Gastrocnemius medialis (tissue), 4 donors: ENCODE results near the gene WFS1. TPM values are rescaled to one million over a fixed set of nuclear protein-coding genes. Genes with fewer than 3 reads are reported as not detected.

Experiments
- ATAC-seq, 2 donors: fragments of 150-250 bp; one replicate each; pipeline ENCODE4 v1.9.1; 2016
- DNase-seq, 2 donors: peaks; one replicate each; pipeline ENCODE4 v3.0.0-alpha.2; 2019
- H3K27ac ChIP-seq, 4 donors: fragments of 200-600 bp; sonication (generic); 1 replicate in 1 of 4; 2 replicates in 3 of 4; pipeline ENCODE4 v1.5.1; 2016 to 2018; ENCODE audit warnings: mild to moderate bottlenecking in 2 of 4, moderate library complexity in 1 of 4
- H3K27me3 ChIP-seq, 3 donors: fragments of 200-600 bp; sonication (generic) in 2 of 3; 1 replicate in 1 of 3; 2 replicates in 2 of 3; pipeline versions ENCODE4 v1.5.1 to v1.6.0; 2016 to 2019; ENCODE audit warnings: mild to moderate bottlenecking in 1 of 3, moderate library complexity in 1 of 3
- H3K36me3 ChIP-seq, 2 donors: fragments of 200-600 bp; sonication (generic) in 1 of 2; one replicate each; pipeline ENCODE4 v1.5.1; 2017 to 2018
- H3K4me1 ChIP-seq, 2 donors: fragments of 200-600 bp; sonication (generic) in 1 of 2; one replicate each; pipeline ENCODE4 v1.5.1; 2016 to 2017; ENCODE audit warnings: mild to moderate bottlenecking in 2 of 2
- H3K4me3 ChIP-seq, 4 donors: fragments of 200-600 bp; sonication (generic) in 3 of 4; 1 replicate in 1 of 4; 2 replicates in 3 of 4; pipeline ENCODE4 v1.5.1; 2016 to 2019; ENCODE audit warnings: mild to moderate bottlenecking in 2 of 4
- H3K9me3 ChIP-seq, 3 donors: fragments of 200-600 bp; sonication (generic) in 2 of 3; 1 replicate in 1 of 3; 2 replicates in 2 of 3; pipeline ENCODE4 v1.5.1; 2016 to 2019
- POLR2A ChIP-seq, 2 donors: fragments of 450-650 bp; IDR thresholded peaks; one replicate each; pipeline ENCODE4 v1.6.1; 2017; ENCODE audit warnings: antibody characterized with exemption in 2 of 2, mild to moderate bottlenecking in 2 of 2, moderate library complexity in 2 of 2
- in situ Hi-C, 4 donors: fragments of 200-750 bp; cut with MboI; loops; one replicate each; pipeline versions ENCODE4 v1.15.0 to v1.8.0; 2017; ENCODE audit warnings: low sequenced_read_pairs in 4 of 4
- intact Hi-C: fragments of 100-400 bp; cut with DNase I; formaldehyde crosslinking; loops from one replicate; pipeline ENCODE4 v1.15.1; 2023; ENCODE audit warnings: low total_unique reads
- total RNA-seq, 4 donors: library from RNA; depleted of rRNA; stranded (reverse); fragments of >200 nt; gene quantifications; one replicate each; pipeline versions ENCODE4 v1.1.0 to v1.2.3, GENCODE V29; 2016
- TF ChIP-seq, protein P1 (sequence below), 5 experiments: fragments of 450-650 bp in 3 of 5; fragments of 200-600 bp in 2 of 5; sonication (generic) in 2 of 5; IDR thresholded peaks in 4 of 5; conservative IDR thresholded peaks in 1 of 5; 1 replicate in 4 of 5; 2 replicates in 1 of 5; pipeline ENCODE4 v1.5.1; 2016 to 2019; ENCODE audit warnings: antibody characterized with exemption in 5 of 5, mild to moderate bottlenecking in 3 of 5, moderate library complexity in 3 of 5

WFS1 gene
- total RNA-seq, 4 donors from 2014 or later, result 13.6 to 23.7 (median 15.6) TPM

DNA sequence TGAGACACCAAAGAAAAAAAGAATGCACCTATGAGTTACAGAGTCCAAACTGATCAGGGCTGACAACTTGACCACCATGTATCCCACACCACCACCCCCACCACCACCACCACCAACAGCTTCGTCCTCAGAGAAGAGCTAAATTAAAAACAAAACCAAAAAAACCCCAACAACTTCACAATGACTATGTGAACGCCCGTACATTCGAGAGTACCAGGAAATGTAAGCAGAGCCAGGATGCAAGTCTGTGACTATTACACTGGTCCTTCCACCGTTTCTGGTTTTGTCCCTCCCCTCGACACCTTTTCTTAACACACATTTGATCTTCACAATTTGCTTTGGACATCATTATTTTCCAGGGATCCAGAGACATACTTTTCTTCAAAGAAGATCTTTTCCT is 51.0 kb downstream of the WFS1 start:
- Histone ChIP-seq H3K27me3 (peaks cover 0 to 10% (median 7%) of the 10 kb centered on the region in 3 donors), H3K27ac (no peak overlapping the region), H3K4me3 (no peak overlapping the region), H3K36me3 (no peaks in the 10 kb centered on the region), H3K4me1 (no peaks in the 10 kb centered on the region), H3K9me3 (no peaks in the 10 kb centered on the region)
- no peak for DNase-seq
- in situ Hi-C loops (no loop called here), intact Hi-C loops (loop anchor here (10.0 kb wide), 1 partner anchor 326 kb away; no protein-coding TSS in a partner anchor)
- no peak for ATAC-seq
- TF ChIP-seq, protein P1, sequence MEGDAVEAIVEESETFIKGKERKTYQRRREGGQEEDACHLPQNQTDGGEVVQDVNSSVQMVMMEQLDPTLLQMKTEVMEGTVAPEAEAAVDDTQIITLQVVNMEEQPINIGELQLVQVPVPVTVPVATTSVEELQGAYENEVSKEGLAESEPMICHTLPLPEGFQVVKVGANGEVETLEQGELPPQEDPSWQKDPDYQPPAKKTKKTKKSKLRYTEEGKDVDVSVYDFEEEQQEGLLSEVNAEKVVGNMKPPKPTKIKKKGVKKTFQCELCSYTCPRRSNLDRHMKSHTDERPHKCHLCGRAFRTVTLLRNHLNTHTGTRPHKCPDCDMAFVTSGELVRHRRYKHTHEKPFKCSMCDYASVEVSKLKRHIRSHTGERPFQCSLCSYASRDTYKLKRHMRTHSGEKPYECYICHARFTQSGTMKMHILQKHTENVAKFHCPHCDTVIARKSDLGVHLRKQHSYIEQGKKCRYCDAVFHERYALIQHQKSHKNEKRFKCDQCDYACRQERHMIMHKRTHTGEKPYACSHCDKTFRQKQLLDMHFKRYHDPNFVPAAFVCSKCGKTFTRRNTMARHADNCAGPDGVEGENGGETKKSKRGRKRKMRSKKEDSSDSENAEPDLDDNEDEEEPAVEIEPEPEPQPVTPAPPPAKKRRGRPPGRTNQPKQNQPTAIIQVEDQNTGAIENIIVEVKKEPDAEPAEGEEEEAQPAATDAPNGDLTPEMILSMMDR (IDR thresholded peaks at IDR 0.05 in 4 of 5, conservative IDR thresholded peaks at IDR 0.05 in 1 of 5), result no peak
- TF ChIP-seq POLR2A (IDR thresholded peaks at IDR 0.05), result no peak

DNA sequence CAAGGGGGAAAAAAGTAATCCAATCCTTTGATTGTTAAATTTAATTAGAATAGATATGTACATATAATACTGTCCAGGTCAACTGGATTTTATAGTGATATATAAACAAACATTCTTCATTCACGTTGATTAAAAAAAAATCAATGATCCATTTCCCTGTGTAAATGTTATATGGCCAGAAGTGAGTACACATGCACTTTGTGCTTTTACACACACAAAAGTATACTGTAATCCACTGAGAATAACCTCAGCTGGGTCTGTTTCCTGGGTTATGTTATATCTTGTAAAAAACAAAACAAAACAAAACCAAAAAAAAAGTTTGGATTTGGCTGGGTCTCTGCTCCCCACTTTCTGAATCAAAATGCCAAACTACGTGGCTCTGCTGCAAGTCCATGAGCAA is 51.7 kb downstream of the WFS1 start:
- Histone ChIP-seq H3K4me3 (no peak overlapping the region), H3K27ac (no peak overlapping the region), H3K9me3 (no peaks in the 10 kb centered on the region), H3K27me3 (peaks cover 0 to 10% (median 7%) of the 10 kb centered on the region in 3 donors), H3K4me1 (no peaks in the 10 kb centered on the region), H3K36me3 (no peaks in the 10 kb centered on the region)
- TF ChIP-seq, protein P1 (IDR thresholded peaks at IDR 0.05 in 4 of 5, conservative IDR thresholded peaks at IDR 0.05 in 1 of 5), result no peak
- TF ChIP-seq POLR2A (IDR thresholded peaks at IDR 0.05), result no peak
- ATAC-seq (no peak), DNase-seq (no peak)
- in situ Hi-C loops, result no loop called here
- intact Hi-C loops, result loop anchor here (10.0 kb wide), 1 partner anchor 327 kb away; no protein-coding TSS in a partner anchor

DNA sequence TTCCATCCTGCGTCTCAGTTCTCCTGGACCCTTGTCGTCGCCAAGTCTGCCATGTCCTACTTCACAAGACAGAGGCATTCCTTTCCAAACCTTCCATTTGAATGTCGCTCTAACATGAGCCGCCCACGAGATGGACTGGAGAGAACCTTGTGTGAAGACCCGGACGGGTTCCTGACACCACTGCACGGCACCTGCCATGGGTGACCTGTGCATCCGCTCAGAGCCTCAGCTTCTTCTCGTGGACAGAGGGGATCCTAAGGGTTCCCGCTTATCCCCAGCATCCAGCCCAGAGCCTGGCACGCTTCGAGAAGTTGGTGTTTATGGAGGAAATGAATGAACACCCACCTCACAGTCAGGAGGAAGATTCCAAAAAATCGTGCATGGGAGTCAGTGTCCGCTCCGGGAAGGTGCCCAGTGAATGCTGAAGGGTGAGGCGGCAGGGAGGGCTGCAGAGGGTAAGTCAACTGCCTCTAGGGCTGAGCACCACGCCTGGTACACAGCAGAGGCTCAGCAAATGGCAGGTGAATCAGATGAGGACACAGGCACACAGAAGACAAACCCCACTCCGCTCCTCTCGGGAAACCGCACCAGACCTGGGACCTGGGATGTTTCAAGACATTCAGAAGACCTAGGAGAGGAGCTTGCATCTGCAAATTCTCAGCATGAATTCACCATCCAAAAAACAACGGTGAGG is 52.6 kb downstream of the WFS1 start:
- in situ Hi-C loops, result no loop called here
- no peaks in the 10 kb centered on the region for H3K4me1 ChIP-seq
- intact Hi-C loops, result loop anchor here (10.0 kb wide), 1 partner anchor 327 kb away; no protein-coding TSS in a partner anchor
- ATAC-seq (no peak), DNase-seq (no peak)
- H3K36me3 ChIP-seq, result no peaks in the 10 kb centered on the region
- H3K9me3 ChIP-seq, result no peaks in the 10 kb centered on the region
- no peak overlapping the region for H3K4me3 ChIP-seq
- H3K27ac ChIP-seq, result no peak overlapping the region
- H3K27me3 ChIP-seq, result peaks cover 2 to 7% (median 7%) of the 10 kb centered on the region in 3 donors
- TF ChIP-seq, protein P1 (IDR thresholded peaks at IDR 0.05 in 4 of 5, conservative IDR thresholded peaks at IDR 0.05 in 1 of 5), result no peak
- TF ChIP-seq POLR2A (IDR thresholded peaks at IDR 0.05), result no peak

DNA sequence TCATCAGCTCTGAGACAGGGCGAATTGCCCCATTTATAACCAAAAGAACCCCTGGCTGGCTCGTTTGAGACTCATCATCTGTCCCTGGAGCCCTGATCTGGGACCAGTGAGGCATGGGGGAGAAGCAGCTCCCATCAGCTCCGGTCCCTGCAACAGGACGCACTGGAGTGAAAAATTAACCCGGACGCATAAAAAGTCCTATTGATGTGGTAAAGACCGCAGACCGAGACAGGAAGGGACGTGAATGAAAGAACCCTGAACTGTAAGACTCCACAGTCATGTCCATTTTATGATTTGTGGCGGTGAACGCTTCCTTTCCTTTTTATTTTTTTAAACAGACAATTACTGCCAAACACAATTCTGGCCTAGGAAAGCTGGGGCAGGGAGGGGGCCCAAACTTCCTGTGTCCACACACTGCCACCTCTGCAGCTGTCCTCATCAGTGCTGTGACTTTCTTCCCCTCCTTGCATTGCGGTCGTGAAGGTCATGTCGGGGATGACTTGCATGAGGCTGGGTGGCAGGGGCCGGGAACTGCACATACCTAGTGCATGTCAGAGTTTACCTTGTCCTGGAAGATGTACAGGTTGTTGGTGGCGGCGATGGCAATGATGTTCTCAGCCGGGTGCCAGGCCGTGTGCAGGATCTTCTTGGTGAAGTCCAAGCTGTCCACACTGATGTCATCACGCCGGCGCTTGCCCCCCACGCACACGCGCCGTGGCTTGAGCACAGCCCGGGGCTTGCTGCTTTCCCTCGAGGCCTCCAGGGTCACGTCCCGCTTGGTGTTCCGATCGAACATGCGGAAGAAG is 53.3 kb downstream of the WFS1 start:
- DNase-seq (no peak), ATAC-seq (no peak)
- no peaks in the 10 kb centered on the region for H3K36me3 ChIP-seq
- no peaks in the 10 kb centered on the region for H3K4me1 ChIP-seq
- no peaks in the 10 kb centered on the region for H3K9me3 ChIP-seq
- no peak overlapping the region for H3K4me3 ChIP-seq
- intact Hi-C loops (loop anchor here (10.0 kb wide), 1 partner anchor 328 kb away; no protein-coding TSS in a partner anchor), in situ Hi-C loops (no loop called here)
- H3K27me3 ChIP-seq, result peaks cover 6 to 7% (median 7%) of the 10 kb centered on the region in 3 donors
- no peak overlapping the region for H3K27ac ChIP-seq
- TF ChIP-seq, protein P1 (IDR thresholded peaks at IDR 0.05 in 4 of 5, conservative IDR thresholded peaks at IDR 0.05 in 1 of 5), result no peak
- no peak for TF ChIP-seq POLR2A (IDR thresholded peaks at IDR 0.05)
